Ishikawa (cell line): ENCODE measurements around the gene WNT3A.
A peak's percentile ranks its signal among the peaks of the same experiment; 100 is the strongest.

Source experiments
- CEBPB ChIP-seq: IDR thresholded peaks from 2 replicates; pipeline ENCODE4 v1.6.1; 2012
- CREB1 ChIP-seq: IDR thresholded peaks from 2 replicates; pipeline ENCODE4 v1.6.1; 2012; ENCODE audit warnings: low read depth
- EGR1 ChIP-seq: IDR thresholded peaks from 2 replicates; pipeline ENCODE4 v1.6.1; 2012
- EP300 ChIP-seq: IDR thresholded peaks from 2 replicates; pipeline ENCODE4 v1.6.1; 2012; ENCODE audit warnings: borderline replicate concordance
- FOXM1 ChIP-seq: IDR thresholded peaks from 2 replicates; pipeline ENCODE4 v1.6.1; 2012; ENCODE audit warnings: low read depth, borderline replicate concordance
- MAX ChIP-seq: IDR thresholded peaks from 2 replicates; pipeline ENCODE4 v1.6.1; 2012
- NFIC ChIP-seq: IDR thresholded peaks from 2 replicates; pipeline ENCODE4 v1.6.1; 2012
- RAD21 ChIP-seq: IDR thresholded peaks from 2 replicates; pipeline ENCODE4 v1.6.1; 2012; ENCODE audit warnings: low read depth
- TAF1 ChIP-seq: IDR thresholded peaks from 2 replicates; pipeline ENCODE4 v1.6.1; 2012; ENCODE audit warnings: low read depth, mild to moderate bottlenecking
- TCF12 ChIP-seq: IDR thresholded peaks from 2 replicates; pipeline ENCODE4 v1.6.1; 2012; ENCODE audit warnings: low read depth
- TEAD4 ChIP-seq: IDR thresholded peaks from 2 replicates; pipeline ENCODE4 v1.6.1; 2012
- USF1 ChIP-seq: IDR thresholded peaks from 2 replicates; pipeline ENCODE4 v1.6.1; 2012
- YY1 ChIP-seq: IDR thresholded peaks from 2 replicates; pipeline ENCODE4 v1.6.1; 2012; ENCODE audit warnings: low read depth
- ZBTB7A ChIP-seq: IDR thresholded peaks from 2 replicates; pipeline ENCODE4 v1.6.1; 2012; ENCODE audit warnings: low read depth
- TF ChIP-seq, protein P1 (sequence below): IDR thresholded peaks from 2 replicates; pipeline ENCODE4 v1.6.1; 2012; ENCODE audit warnings: low read depth, mild to moderate bottlenecking

Gene WNT3A

GRCh38 chr1:228043281-228043848 lies 36.6 kb downstream of the WNT3A start:
- TF ChIP-seq EP300 (no peak), EGR1 (no peak), YY1 (no peak), FOXM1 (no peak), ZBTB7A (no peak), MAX (no peak), TEAD4 (no peak), NFIC (no peak), RAD21 (no peak), TAF1 (no peak), TCF12 (no peak), CREB1 (no peak), CEBPB (no peak), USF1 (no peak)
- TF ChIP-seq, protein P1, sequence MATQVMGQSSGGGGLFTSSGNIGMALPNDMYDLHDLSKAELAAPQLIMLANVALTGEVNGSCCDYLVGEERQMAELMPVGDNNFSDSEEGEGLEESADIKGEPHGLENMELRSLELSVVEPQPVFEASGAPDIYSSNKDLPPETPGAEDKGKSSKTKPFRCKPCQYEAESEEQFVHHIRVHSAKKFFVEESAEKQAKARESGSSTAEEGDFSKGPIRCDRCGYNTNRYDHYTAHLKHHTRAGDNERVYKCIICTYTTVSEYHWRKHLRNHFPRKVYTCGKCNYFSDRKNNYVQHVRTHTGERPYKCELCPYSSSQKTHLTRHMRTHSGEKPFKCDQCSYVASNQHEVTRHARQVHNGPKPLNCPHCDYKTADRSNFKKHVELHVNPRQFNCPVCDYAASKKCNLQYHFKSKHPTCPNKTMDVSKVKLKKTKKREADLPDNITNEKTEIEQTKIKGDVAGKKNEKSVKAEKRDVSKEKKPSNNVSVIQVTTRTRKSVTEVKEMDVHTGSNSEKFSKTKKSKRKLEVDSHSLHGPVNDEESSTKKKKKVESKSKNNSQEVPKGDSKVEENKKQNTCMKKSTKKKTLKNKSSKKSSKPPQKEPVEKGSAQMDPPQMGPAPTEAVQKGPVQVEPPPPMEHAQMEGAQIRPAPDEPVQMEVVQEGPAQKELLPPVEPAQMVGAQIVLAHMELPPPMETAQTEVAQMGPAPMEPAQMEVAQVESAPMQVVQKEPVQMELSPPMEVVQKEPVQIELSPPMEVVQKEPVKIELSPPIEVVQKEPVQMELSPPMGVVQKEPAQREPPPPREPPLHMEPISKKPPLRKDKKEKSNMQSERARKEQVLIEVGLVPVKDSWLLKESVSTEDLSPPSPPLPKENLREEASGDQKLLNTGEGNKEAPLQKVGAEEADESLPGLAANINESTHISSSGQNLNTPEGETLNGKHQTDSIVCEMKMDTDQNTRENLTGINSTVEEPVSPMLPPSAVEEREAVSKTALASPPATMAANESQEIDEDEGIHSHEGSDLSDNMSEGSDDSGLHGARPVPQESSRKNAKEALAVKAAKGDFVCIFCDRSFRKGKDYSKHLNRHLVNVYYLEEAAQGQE, result no peak

DNA sequence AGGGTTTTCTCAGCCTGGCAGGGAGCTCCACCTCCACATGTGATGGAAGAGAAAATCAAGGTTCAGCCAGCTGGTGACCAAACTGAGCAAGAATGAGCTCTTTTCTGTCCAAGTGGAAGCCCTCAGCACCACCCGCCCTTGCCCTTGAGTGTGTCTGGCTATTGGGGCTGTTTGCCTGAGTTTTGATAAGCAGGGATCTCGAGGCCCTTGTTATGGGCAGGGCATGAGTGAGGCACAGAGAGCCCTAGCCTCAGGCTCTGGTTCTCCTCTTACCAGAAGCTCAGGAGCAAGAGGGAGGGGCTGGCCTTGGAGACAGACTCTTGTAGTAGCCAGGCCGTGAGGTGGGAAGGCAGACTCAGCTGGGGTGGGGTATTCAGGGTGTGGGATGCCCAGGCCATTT lies 38.2 kb downstream of the WNT3A start:
- TF ChIP-seq TEAD4 (no peak), TAF1 (no peak), CEBPB (no peak)
- TF ChIP-seq, protein P1, result no peak

DNA sequence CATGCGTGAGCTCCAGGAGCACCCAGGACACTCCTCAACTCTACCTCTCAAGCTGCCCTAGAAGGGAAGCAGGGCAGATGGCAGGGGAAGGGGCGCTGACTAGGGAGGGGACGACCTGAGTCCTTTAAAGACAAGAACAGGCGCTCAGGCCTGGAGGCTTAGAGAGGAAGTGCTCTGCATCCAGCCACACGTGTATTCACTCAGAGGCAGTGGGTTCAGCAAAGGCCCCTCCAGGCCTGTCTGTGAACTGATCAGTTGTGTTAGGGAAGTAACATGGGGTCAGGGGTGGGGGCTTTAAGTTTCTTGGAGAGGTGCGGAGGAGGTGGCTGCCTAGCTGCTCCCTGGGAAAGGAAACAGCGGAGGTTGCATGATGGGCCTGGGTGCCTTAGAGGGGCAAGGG lies 38.6 kb downstream of the WNT3A start:
- TF ChIP-seq EGR1, result no peak
- TF ChIP-seq USF1, result no peak
- no peak for TF ChIP-seq FOXM1
- TF ChIP-seq ZBTB7A, result no peak
- TF ChIP-seq TCF12, result no peak
- no peak for TF ChIP-seq CEBPB

- TF ChIP-seq NFIC, result 0 out of 2 replicates have a peak, but pooled peaks have one; percentile 13
- TF ChIP-seq TCF12, result peak; percentile 52; the same call in 1 of the 2 replicates
- TF ChIP-seq MAX, result no peak
Measured at GRCh38 chr1:228045871-228046270, 39.1 kb downstream of the WNT3A start.

- TF ChIP-seq USF1 (no peak), TEAD4 (no peak), CREB1 (no peak), RAD21 (no peak), CEBPB (no peak), EP300 (no peak)
- TF ChIP-seq, protein P1, result no peak
Measured at GRCh38 chr1:228046421-228047182, 39.8 kb downstream of the WNT3A start.
